GM21529 (cell line): ENCODE measurements around the gene ZNF148.
"Not testable (repeated sequence)": the region's sequence is repeated elsewhere in the genome, so short reads cannot be mapped to it uniquely, and the experiment has no call there.

Source experiments
- ATAC-seq: cut with Tn5 transposase; IDR thresholded peaks from one replicate; pipeline ENCODE4 v1.9.1; 2021; ENCODE audit not compliant: unreplicated experiment

Gene ZNF148, protein sequence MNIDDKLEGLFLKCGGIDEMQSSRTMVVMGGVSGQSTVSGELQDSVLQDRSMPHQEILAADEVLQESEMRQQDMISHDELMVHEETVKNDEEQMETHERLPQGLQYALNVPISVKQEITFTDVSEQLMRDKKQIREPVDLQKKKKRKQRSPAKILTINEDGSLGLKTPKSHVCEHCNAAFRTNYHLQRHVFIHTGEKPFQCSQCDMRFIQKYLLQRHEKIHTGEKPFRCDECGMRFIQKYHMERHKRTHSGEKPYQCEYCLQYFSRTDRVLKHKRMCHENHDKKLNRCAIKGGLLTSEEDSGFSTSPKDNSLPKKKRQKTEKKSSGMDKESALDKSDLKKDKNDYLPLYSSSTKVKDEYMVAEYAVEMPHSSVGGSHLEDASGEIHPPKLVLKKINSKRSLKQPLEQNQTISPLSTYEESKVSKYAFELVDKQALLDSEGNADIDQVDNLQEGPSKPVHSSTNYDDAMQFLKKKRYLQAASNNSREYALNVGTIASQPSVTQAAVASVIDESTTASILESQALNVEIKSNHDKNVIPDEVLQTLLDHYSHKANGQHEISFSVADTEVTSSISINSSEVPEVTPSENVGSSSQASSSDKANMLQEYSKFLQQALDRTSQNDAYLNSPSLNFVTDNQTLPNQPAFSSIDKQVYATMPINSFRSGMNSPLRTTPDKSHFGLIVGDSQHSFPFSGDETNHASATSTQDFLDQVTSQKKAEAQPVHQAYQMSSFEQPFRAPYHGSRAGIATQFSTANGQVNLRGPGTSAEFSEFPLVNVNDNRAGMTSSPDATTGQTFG

DNA sequence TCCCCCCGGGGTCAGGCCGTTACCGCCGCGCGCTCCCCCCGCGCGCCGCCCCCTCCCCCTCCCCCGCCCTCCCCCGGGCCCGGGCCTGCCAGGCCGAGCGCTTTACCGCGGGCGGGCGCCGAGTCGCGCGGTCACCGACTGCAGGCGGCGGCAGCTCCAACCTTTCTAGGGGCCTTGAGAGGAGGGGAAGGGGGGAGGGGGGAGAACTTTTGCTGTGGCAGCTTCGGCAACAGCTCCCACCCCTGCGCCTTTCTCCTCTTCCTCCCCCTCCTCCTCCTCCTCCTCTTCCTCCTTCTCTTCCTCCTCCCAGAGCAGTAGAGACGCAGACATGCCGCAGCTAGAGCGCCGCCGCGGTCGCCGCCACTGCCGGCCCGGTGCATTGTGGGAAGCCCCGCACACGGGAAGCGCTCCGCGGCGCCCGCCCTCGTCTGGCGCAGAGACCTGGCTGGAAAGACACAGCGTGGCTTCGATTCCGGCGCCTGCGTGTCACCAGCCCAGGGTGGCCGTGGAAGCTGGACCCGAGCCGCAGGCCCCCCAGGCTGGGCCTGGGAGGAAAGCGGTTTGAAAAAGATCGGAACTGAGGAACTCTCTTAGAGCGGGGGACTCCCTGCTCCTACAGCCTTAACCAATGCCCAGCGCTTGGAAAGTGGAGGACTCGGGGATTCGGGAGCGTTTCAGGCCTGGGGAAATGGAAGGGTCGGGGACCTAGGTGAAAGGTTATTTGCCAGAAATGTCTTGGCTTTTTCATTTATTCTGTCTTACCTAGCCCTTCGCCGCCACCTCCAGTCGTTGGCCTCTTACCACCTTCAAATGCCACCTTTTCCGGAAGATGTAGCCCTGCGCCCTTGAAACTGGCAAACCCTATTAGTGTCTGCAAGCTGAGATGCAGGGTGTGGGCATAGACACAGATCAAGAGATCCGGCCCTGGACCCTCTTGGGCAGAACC, at the start of gene ZNF148:
ZNF148 (minus strand) TSS at position 330 of the 946 bp plus-strand sequence. CDS start 61,685 bp downstream, outside the sequence.
- ATAC-seq, result peak; percentile 82

DNA sequence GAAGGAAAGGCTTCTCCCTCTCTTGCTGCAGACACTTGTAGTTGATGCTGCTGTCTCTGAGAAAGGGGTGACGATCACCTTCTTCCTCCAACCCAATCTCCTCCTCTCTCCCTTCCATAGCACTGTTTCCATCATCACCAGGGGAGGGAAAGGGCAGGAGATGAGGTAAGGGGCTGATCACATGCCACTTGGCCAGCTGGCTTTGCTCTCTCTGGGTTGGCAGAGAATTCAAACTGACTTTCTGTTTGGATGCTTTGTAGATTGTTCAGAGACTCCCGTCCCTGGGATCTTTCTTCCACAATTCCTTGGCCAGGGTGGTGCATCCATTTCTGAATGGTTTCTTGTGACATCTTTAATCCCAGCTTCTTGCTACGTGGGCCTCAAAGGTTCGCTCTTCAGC, 43.2 kb upstream of the ZNF148 start:
- no peak for ATAC-seq

DNA sequence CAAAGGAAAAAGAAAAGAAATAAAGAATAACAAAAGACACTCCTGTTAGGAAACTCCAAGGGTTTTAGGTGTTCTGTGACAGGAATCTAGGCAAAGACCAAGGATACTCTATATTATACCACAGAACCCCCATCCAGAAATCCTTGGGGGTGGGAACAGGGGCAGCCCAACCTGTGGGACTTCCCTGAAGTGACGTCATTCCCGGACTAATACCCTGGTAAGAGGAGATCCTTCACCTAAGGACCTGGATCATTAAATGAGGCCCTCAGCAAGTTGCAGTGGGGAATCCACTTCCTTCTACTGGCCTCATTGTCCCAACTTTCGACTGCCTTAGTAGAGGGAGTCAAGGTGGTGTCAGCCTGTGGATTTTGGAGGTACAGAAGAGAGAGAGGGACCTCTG, 41.1 kb upstream of the ZNF148 start:
- ATAC-seq, result no peak

DNA sequence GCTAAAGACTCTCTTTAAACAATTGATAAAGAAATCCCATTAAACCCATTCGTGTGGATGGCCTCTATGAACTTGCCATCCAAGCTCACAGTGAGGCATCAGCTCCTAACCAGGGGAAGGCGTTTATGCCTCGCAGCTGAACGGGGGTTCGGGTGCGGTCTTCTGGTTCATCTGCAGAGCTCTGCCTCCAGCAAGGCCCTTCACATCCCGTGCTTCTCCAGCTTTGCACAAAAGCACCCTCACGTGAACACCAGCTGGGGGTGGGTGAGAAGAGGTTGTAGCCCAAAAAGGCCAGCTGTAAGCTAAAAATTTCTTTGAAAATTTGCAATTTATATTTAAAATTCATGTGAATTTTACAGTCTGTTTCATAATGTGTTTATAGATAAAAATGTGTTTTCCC, 39.5 kb upstream of the ZNF148 start:
- no peak for ATAC-seq

DNA sequence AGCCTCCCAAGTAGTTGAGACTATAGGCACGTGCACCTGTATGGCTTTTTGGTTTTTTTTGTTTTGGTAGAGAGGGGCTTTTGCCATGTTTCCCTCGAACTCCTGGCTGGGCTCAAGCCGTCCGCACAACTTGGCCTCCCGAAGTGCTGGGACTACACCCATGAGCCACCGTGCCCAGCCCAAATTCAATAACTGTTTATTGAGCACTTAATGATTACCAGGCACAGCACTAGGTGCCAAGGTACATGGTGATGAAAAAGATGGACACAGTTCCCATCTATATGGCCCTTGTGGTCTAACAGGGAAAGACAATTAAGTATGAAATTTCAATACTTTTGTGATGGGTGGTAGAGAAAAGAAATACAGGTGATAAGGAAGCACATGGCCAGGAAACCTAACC, 35.8 kb upstream of the ZNF148 start:
- ATAC-seq, result no peak

DNA sequence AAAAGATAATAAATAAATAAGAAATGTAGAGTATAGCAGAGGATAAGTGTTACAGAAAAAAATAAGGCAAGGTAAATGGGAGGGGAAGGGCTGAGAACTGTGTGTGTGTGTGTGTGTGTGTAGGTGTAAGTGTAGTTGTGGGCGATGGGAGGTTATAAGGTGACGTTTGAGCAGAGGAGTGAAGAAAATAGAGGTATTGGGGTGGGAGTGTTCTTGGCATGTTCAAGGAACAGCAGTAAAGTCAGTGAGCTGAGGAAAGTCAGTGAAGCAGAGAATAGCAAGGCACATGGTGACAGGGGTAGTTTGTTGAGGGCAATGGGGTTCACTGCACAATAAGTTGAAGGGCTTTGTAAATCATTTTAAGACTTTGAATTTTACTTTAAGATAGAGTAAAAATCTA, 30.9 kb upstream of the ZNF148 start:
- ATAC-seq, result no peak

DNA sequence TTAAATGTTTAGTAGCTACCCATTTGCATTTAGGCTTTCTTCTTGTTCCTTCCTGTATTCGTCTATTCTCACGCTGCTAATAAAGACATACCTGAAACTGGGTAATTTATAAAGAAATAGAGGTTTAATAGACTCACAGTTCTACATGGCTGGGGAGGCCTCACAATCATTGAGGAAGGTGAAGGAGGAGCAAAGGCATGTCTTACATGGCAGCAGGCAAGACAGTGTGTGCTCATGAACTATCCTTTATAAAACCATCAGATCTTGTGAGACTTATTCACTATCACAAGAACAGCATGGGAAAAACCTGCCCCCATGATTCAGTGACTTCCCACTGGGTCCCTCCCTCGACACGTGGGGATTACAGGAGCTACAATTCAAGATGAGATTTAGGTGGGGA, 30.4 kb upstream of the ZNF148 start:
- ATAC-seq, result not testable (repeated sequence)

DNA sequence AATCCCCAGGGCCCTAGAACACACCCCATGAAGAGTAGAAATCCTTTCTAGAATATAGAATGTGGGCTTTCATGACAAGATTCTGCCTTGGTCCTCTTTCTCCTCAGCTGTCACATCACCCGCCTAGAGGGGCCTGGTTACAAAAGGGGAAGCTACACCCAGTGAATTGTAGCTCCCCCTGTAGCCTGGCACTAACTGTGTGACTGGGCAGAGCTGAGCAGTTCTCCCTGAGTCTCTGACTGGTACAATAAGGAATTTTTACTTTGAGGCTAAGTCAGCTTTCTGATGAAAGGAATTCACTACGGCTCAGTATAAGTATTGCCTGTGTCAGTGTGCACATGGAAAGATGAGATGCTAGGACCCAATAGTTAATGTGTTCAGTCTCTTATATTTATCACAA, 28.7 kb upstream of the ZNF148 start:
- no peak for ATAC-seq

DNA sequence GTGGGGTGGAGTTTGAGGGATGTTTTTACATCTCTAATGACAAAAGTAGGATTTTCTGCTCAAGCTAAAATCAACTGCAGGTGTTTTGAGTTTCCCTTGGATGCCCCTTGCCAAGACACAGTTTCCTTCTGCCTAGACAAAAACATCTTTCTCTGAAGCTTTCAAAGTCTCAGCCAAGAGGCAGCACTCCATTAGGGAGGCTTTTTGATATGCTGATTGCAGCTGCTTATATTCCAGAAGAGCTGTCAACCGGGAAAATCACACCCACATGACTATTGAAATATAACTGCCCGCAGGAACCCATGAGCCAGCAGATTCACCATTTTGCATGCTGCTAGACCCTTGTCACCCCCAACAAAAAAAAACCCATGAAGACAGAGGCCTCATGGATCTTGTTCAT, 27.5 kb upstream of the ZNF148 start:
- ATAC-seq, result no peak

DNA sequence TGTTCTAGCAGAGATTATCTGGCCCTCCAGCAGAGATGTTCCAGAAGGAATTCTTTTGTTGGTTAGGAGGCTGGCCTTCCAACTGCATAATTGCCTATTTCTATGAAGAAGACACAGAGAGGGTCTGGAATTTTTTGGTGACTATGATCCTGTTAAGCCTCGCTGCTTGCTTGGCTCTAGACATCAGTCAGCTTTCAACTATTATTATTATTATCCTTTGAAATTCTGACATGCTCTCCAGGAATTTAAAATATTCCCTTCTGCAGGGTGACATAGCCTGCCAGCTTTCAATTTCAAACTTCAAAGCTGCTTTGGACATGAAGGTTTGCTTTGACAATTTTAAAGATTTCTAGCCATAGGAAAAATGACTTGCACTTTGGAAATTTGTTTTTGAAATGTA, 26.3 kb upstream of the ZNF148 start:
- ATAC-seq, result no peak

DNA sequence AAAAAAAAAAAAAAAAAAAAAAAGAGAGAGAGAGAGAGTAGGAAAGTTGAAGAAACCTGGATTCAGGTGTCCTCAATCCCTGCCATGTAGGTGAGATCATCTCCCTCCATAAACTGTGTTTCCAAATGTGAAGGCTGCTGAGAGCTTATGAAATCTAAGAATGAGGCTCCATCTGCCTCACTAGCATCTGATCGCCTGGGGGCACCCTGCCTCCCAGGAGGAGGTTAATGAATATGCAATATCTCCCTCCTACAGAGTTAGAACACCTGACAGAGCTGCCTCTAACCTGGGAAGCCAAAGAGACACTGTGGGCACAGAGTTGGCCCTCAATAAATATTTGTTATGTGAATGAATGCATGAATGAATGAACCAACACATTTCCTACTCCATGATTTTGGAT, 23.8 kb upstream of the ZNF148 start:
- ATAC-seq, result no peak

DNA sequence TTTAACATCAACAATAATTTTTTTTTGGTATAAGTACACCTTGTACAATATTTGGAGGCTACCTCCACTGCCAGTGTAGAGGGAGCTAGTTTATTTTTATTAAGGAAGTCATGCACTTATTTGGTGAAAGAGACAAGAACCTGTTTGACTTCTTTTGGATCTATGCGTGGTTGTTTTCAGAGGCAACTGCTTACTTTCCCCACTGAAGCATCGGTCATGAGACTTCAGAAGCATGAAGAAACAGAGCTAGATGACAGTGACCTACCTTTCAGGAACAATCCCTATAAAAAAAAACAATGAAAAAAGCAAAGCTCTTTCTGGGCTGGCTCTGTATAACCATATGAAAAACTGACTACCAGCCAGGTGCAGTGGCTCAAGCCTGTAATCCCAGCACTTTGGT, 20.0 kb upstream of the ZNF148 start:
- no peak for ATAC-seq

DNA sequence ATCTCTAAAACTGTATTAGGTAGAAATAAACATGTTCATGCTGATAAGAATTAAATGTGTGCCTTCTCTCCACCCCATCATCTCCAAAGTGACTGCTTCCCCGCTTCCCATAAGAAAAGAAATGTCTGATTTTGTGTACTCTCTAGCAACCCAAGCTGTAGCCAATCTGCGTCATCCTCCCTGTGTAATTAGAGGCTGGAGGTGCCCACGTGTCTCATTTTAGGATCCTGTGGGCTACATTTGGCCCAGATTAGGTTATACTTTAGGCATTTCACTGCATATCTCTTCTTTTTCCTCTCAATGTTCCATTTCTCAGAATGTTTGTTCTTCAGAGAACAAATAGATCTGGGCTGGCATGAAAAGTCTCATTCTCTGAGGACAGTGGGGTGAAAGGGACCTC, 19.3 kb upstream of the ZNF148 start:
- ATAC-seq, result no peak

DNA sequence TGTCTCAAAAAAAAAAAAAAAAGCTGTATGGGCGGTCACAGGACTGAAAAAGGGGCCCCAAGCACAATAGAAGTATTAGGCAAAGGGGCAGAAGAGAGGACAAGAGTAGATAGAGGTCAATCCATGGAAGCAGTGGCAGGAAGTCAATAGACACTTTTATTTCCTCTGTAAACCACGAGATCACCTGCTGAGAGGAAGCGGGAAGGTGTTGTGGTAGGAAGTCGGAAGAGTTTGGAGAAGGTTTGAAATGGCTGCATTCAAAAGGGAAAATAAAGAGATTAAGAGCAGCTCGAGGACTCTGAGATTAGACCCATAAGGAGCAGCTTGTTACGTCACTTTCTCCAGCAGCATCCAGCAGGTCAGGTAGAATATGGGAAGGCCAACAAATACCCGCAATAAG, 14.2 kb upstream of the ZNF148 start:
- ATAC-seq, result no peak

DNA sequence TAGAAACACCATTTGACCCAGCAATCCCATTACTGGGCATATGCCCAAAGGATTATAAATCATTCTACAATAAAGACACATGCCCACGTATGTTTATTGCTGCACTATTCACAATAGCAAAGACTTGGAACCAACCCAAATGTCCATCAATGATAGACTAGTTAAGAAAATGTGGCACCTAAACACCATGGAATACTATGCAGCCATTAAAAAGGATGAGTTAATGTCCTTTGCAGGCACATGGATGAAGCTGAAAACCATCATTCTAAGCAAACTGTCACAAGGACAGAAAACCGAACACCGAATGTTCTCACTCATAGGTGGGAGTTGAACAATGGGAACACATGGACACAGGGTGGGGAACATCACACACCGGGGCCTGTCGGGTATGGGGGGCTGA, 13.2 kb upstream of the ZNF148 start:
- ATAC-seq, result not testable (repeated sequence)

DNA sequence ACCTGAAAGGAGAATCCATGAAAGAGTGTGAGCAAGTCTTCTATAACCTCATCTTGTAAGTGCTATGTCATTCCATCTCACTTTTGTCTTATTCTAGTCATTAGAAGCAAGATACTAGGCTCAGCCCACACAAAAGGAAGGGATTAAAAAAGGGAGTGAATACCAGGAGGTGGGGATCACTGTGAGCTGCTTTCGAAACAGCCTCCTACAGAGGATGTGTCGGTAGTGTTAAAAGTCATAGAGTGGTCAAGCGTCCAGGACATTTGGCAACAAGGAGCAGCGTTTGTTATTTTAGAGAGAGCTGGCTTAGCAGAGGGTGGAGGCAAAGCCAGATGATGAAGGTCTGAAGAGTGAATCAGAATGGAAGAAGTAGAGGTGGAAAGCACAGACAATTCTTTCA, 11.7 kb upstream of the ZNF148 start:
- no peak for ATAC-seq

DNA sequence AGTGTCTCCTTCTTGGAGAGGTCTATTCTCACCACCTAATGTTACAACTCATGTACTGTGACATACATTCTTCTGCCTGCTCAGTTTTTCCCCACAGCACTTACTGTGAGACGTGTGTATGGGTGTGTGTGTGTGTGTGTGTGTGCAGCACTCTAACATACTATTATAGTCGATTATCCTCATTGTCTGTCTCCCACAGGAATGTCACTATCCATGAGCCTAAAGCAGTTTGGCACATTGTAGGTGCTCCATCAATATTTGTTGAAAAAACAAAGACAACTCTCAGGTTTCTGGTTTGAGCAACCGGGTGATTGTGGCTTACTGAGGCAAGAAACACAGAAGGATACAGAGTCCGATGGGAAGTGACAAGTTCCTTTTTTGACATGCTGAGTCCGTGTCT, 8.6 kb upstream of the ZNF148 start:
- no peak for ATAC-seq

DNA sequence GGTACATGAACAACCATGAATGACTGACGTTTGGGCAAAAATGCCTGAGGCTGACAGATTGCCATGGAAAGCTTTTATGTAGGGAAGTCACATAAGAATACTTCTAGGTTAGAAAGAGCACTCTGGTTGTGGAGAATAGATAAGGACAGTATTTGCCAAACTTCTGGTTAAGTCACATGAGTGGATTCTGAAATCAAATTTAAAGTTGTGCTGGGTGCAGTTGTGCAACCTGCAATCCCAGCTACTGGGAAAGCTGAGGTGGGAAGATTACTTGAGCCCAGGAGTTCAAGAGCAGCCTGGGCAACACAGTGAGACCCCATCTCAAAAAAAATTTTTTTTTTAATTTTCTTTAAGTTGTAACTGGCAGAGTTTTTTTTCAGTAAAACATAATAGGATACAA, 7.2 kb upstream of the ZNF148 start:
- ATAC-seq, result no peak

DNA sequence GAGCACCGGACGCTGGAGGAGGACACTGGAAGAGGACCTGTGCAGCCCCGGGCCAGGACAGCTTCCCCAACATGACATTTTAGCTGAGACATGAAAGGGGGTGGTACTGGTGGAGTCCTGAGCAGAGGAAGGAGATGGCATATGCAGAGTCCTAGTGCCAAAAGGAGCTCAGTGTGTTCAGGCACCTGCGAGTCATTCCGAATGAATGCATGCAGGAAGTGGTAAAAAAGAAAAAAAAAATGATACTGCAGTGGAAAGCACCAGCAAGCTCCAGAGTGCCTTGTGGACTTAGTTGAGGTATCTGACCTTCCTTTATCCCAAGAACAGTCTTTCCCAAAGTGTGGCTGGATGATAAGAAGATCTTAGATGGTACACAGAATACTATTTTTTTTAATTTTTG, 6.6 kb upstream of the ZNF148 start:
- peak; percentile 65 for ATAC-seq

DNA sequence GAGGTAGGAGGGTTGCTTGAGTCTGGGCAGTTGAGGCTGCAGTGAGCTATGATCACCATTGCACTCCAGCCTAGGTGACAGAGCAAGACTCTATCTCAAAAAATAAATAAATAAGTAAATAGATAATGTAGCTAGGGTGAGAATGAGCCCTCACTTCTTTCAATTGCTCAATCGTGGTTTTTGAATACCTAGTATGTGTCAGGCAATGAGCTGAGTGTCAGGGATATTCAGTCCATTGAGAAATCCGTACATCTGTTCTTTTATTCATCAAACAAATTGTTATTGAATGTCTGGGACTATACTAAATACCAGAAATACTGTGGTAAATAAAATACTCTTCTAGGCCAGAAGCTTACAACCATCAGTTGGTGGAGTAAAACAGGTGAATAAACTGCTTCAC, 6.2 kb upstream of the ZNF148 start:
- no peak for ATAC-seq

DNA sequence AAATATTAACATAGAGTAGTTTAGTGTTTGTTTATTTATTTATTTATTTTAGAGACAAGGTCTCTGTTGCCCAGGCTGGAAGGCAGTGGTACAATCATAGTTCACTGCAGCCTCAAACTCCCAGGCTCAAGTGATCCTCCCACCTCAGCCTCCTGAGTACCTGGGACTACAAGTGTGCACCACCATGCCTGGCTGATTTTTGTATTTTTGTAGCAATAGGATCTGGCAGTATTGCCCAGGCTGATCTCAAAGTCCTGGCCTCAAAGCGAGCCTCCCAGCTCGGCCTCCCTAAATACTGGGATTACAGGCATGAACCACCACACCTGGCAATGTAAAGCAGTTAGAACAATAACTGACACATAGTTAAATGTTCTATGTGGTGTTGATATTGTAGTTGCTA, 4.4 kb upstream of the ZNF148 start:
- no peak for ATAC-seq
